DND-41 (cell line): ENCODE data around the gene UBAC1.

ENCODE experiments used
- CTCF ChIP-seq: IDR thresholded peaks from 2 replicates; pipeline ENCODE4 v1.5.1; 2012; ENCODE audit warnings: borderline replicate concordance, low read length, moderate library complexity, mild to moderate bottlenecking; ENCODE audit not compliant: poor library complexity, severe bottlenecking; ENCODE audit errors: extremely low read depth
- EZH2 ChIP-seq: IDR thresholded peaks from 3 replicates; pipeline ENCODE4 v1.6.1; 2012; ENCODE audit warnings: borderline replicate concordance, low read depth, mild to moderate bottlenecking, moderate library complexity, low read length, inconsistent platforms; ENCODE audit not compliant: severe bottlenecking

GRCh38 chr9:135896626-135897025 is 64.5 kb downstream of the UBAC1 start:
- no peak for TF ChIP-seq CTCF
- TF ChIP-seq EZH2 = no peak
